HG03280 (cell line): ENCODE results near the gene CCSAP.
"Not testable (repeated sequence)": the region's sequence is repeated elsewhere in the genome, so short reads cannot be mapped to it uniquely, and the experiment has no call there.

Source experiments
- ATAC-seq: cut with Tn5 transposase; IDR thresholded peaks from one replicate; pipeline ENCODE4 v1.9.1; 2021; ENCODE audit warnings: mild to moderate bottlenecking, moderate library complexity; ENCODE audit not compliant: unreplicated experiment

The CCSAP gene

GRCh38 chr1:229293528-229294204 lies 49.2 kb downstream of the CCSAP start:
- no peak for ATAC-seq

GRCh38 chr1:229291686-229292085 lies 51.2 kb downstream of the CCSAP start:
- ATAC-seq, result not testable (repeated sequence)

- no peak for ATAC-seq
These were observed 54.3 kb downstream of the CCSAP start for GRCh38 chr1:229288516-229288915.

- ATAC-seq, result no peak
These were observed 55.6 kb downstream of the CCSAP start for GRCh38 chr1:229287267-229287666.

GRCh38 chr1:229286099-229286766 lies 56.6 kb downstream of the CCSAP start:
- no peak for ATAC-seq

GRCh38 chr1:229285440-229285839 lies 57.4 kb downstream of the CCSAP start:
- ATAC-seq, result no peak

- no peak for ATAC-seq
These were observed 58.0 kb downstream of the CCSAP start for GRCh38 chr1:229284887-229285286.

- no peak for ATAC-seq
These were observed 59.6 kb downstream of the CCSAP start for GRCh38 chr1:229283183-229283611.

- ATAC-seq, result no peak
These were observed 60.5 kb downstream of the CCSAP start for GRCh38 chr1:229282295-229282823.

- no peak for ATAC-seq
These were observed 61.4 kb downstream of the CCSAP start for GRCh38 chr1:229281339-229281926.

- ATAC-seq, result no peak
These were observed 61.9 kb downstream of the CCSAP start for GRCh38 chr1:229280921-229281320.

- ATAC-seq, result no peak
These were observed 62.6 kb downstream of the CCSAP start for GRCh38 chr1:229280037-229280828.

- ATAC-seq, result no peak
These were observed 63.6 kb downstream of the CCSAP start for GRCh38 chr1:229279242-229279641.

- no peak for ATAC-seq
These were observed 64.6 kb downstream of the CCSAP start for GRCh38 chr1:229278120-229278741.

- ATAC-seq, result no peak
These were observed 67.8 kb downstream of the CCSAP start for GRCh38 chr1:229275005-229275404.

GRCh38 chr1:229273507-229274232 lies 69.2 kb downstream of the CCSAP start:
- no peak for ATAC-seq

- ATAC-seq, result no peak
These were observed 70.4 kb downstream of the CCSAP start for GRCh38 chr1:229272164-229273158.

- ATAC-seq, result peak; percentile 32
These were observed 71.2 kb downstream of the CCSAP start for GRCh38 chr1:229271448-229272159.
